IMR-90 (cell line): ENCODE results near the gene ZNF714. TPM values are rescaled to one million over a fixed set of nuclear protein-coding genes. Genes with fewer than 3 reads are reported as not detected.

Experiments
- ATAC-seq: fragments of 200-7000 bp; cut with Tn5 transposase; 2 replicates; pipeline ENCODE4 v1.9.1; 2020; ENCODE audit warnings: low read depth, mild to moderate bottlenecking, moderate library complexity
- BruUV-seq: library from RNA; stranded (reverse); fragments of 400-500 nt; replicated peaks from 2 replicates; lab custom pipeline; 2021; lab: Mats Ljungman, UMichigan
- CTCF ChIA-PET: fragments of 300-600 bp; formaldehyde crosslinking; extraction: SDS; loops from one replicate; lab custom pipeline; 2021; ENCODE audit warnings: antibody characterized with exemption; lab: Yijun Ruan, JAX
- POLR2A ChIA-PET: fragments of 300-600 bp; sonication (Branson Sonifier 250); formaldehyde crosslinking; loops from one replicate; lab custom pipeline; 2022; ENCODE audit warnings: antibody characterized with exemption; ENCODE audit not compliant: unreplicated experiment; lab: Charles Lee
- DNase-seq: peaks from one replicate; pipeline ENCODE4 v3.0.0; 2013
- H2AFZ ChIP-seq: replicated peaks from 2 replicates; pipeline ENCODE3; 2013; ENCODE audit warnings: low read length, mild to moderate bottlenecking; ENCODE audit not compliant: poor library complexity
- H2AK5ac ChIP-seq: 2 replicates; pipeline ENCODE4 v1.6.1; 2013; ENCODE audit warnings: low read depth, low read length, inconsistent platforms
- H2AK9ac ChIP-seq: replicated peaks from 2 replicates; pipeline ENCODE3; 2013; ENCODE audit warnings: mild to moderate bottlenecking, low read depth, low read length, moderate library complexity; ENCODE audit not compliant: poor library complexity
- H2BK120ac ChIP-seq: 2 replicates; pipeline ENCODE4 v1.6.1; 2013; ENCODE audit warnings: low read depth, low read length, inconsistent platforms
- H2BK15ac ChIP-seq: 3 replicates; pipeline ENCODE4 v1.6.1; 2013; ENCODE audit warnings: low read depth, low read length, inconsistent platforms
- H2BK20ac ChIP-seq: 2 replicates; pipeline ENCODE4 v1.6.1; 2013; ENCODE audit warnings: low read depth, mild to moderate bottlenecking, inconsistent platforms, low read length, moderate library complexity
- H2BK5ac ChIP-seq: 2 replicates; pipeline ENCODE4 v1.6.1; 2013; ENCODE audit warnings: mild to moderate bottlenecking, low read depth, low read length, inconsistent platforms; ENCODE audit not compliant: poor library complexity, severe bottlenecking
- H3K14ac ChIP-seq: replicated peaks from 2 replicates; pipeline ENCODE4 v1.6.1; 2013; ENCODE audit warnings: low read depth, low read length, inconsistent platforms
- H3K18ac ChIP-seq: 2 replicates; pipeline ENCODE4 v1.6.1; 2013; ENCODE audit warnings: low read depth, low read length, control low read depth
- H3K23ac ChIP-seq: 2 replicates; pipeline ENCODE4 v1.6.1; 2013; ENCODE audit warnings: low read depth, low read length, inconsistent platforms
- H3K27ac ChIP-seq: 2 replicates; pipeline ENCODE4 v1.5.1; 2013; ENCODE audit warnings: mild to moderate bottlenecking, control low read depth, low read length; ENCODE audit not compliant: insufficient read depth
- H3K27me3 ChIP-seq: 2 replicates; pipeline ENCODE4 v1.6.1; 2013; ENCODE audit warnings: low read length; ENCODE audit not compliant: control insufficient read depth, insufficient read depth
- H3K36me3 ChIP-seq: 2 replicates; pipeline ENCODE4 v1.6.1; 2013; ENCODE audit warnings: low read length, mixed read lengths; ENCODE audit not compliant: control insufficient read depth, insufficient read depth
- H3K4ac ChIP-seq: 2 replicates; pipeline ENCODE4 v1.6.1; 2013; ENCODE audit warnings: low read depth, low read length, inconsistent platforms
- H3K4me1 ChIP-seq: 2 replicates; pipeline ENCODE4 v1.6.1; 2013; ENCODE audit warnings: low read length, mixed read lengths; ENCODE audit not compliant: control insufficient read depth, insufficient read depth
- H3K4me2 ChIP-seq: 2 replicates; pipeline ENCODE4 v1.6.1; 2013; ENCODE audit warnings: low read depth, mild to moderate bottlenecking, control low read depth, low read length, moderate library complexity
- H3K4me3 ChIP-seq: 2 replicates; pipeline ENCODE4 v1.5.1; 2013; ENCODE audit warnings: low read depth, mild to moderate bottlenecking, control low read depth, low read length, moderate library complexity; ENCODE audit not compliant: insufficient read depth
- H3K56ac ChIP-seq: 2 replicates; pipeline ENCODE4 v1.6.1; 2013; ENCODE audit warnings: low read length, inconsistent platforms; ENCODE audit not compliant: insufficient read depth; ENCODE audit errors: extremely low read depth
- H3K79me1 ChIP-seq, 2 experiments: 2 replicates each; pipeline ENCODE4 v1.6.1; 2013; ENCODE audit warnings: low read length in 2 of 2, inconsistent platforms in 1 of 2, low read depth in 1 of 2
- H3K9ac ChIP-seq: 2 replicates; pipeline ENCODE4 v1.6.1; 2013; ENCODE audit warnings: low read depth, low read length, control low read depth
- H3K9me1 ChIP-seq: 2 replicates; pipeline ENCODE4 v1.6.1; 2013; ENCODE audit warnings: low read length, inconsistent platforms; ENCODE audit not compliant: insufficient read depth
- H3K9me3 ChIP-seq: 2 replicates; pipeline ENCODE4 v1.6.1; 2013; ENCODE audit warnings: low read length; ENCODE audit not compliant: control insufficient read depth, insufficient read depth
- H4K20me1 ChIP-seq: 2 replicates; pipeline ENCODE4 v1.6.1; 2013; ENCODE audit warnings: low read length, inconsistent platforms; ENCODE audit not compliant: insufficient read depth
- H4K5ac ChIP-seq: 2 replicates; pipeline ENCODE4 v1.6.1; 2013; ENCODE audit warnings: mild to moderate bottlenecking, low read depth, low read length, control low read depth
- H4K8ac ChIP-seq, 2 experiments: 2 replicates each; pipeline ENCODE4 v1.6.1; 2013; ENCODE audit warnings: low read depth in 2 of 2, low read length in 2 of 2, control low read depth in 1 of 2, inconsistent platforms in 1 of 2
- H4K91ac ChIP-seq: 2 replicates; pipeline ENCODE4 v1.6.1; 2013; ENCODE audit warnings: low read depth, low read length, inconsistent platforms; ENCODE audit not compliant: insufficient read depth
- BHLHE40 ChIP-seq: fragments of 150-350 bp; IDR thresholded peaks from 2 replicates; pipeline ENCODE4 v1.6.1; 2016; ENCODE audit warnings: mild to moderate bottlenecking, low read depth, low read length
- FOS ChIP-seq: fragments of 150-350 bp; IDR thresholded peaks from 2 replicates; pipeline ENCODE4 v1.6.1; 2016; ENCODE audit warnings: low read depth, low read length
- POLR2A ChIP-seq: IDR thresholded peaks from 2 replicates; pipeline ENCODE4 v1.6.1; 2012; ENCODE audit warnings: mild to moderate bottlenecking, low read depth, low read length
- SMC3 ChIP-seq: fragments of 150-350 bp; IDR thresholded peaks from 2 replicates; pipeline ENCODE4 v1.6.1; 2016; ENCODE audit warnings: low read depth, mild to moderate bottlenecking, antibody characterized with exemption, low read length, moderate library complexity
- USF2 ChIP-seq: fragments of 150-350 bp; IDR thresholded peaks from 2 replicates; pipeline ENCODE4 v1.6.1; 2017; ENCODE audit warnings: mild to moderate bottlenecking, antibody characterized with exemption, low read length, low read depth
- dilution Hi-C: fragments of 300-500 bp; cut with HindIII; formaldehyde crosslinking; loops from one replicate; pipeline ENCODE4 v1.14.3; 2018; ENCODE audit warnings: low sequenced_read_pairs; ENCODE audit not compliant: unreplicated experiment
- in situ Hi-C: fragments of 300-500 bp; cut with MboI; formaldehyde crosslinking; loops from 3 replicates; pipeline ENCODE4 v1.14.3; 2019; ENCODE audit warnings: low sequenced_read_pairs, inconsistent platforms, mixed read lengths
- intact Hi-C: fragments of 100-400 bp; cut with micrococcal nuclease; formaldehyde crosslinking; loops from 2 replicates; pipeline ENCODE4 v1.10.0; 2022
- polyA plus RNA-seq, 3 experiments: library from polyadenylated mRNA; depleted of rRNA; stranded (reverse); fragments of >200 nt; gene quantifications; 2 replicates each; pipeline ENCODE4 v1.2.3, GENCODE V29; 2012; ENCODE audit warnings: low replicate concordance in 1 of 3
- total RNA-seq: library from RNA; depleted of rRNA; stranded (reverse); fragments of >200 nt; gene quantifications from 2 replicates; pipeline ENCODE4 v1.2.3, GENCODE V29; 2012

Gene ZNF714
- total and polyA plus RNA-seq, 2 of the 4 experiments (the other 2 are of a cell fraction), result 7.2 to 14.3 TPM

- peak; percentile 79 for ATAC-seq
- Histone ChIP-seq H3K23ac (no peak overlapping the region), H4K20me1 (no peaks in the 10 kb centered on the region), H2BK120ac (no peak overlapping the region), H3K4me3 (no peak overlapping the region), H3K18ac (no peak overlapping the region), H3K79me1 (peaks cover 6 to 16% of the 10 kb centered on the region in 2 experiments; a peak in 2 of 4 replicates), H3K36me3 (peaks cover 6% of the 10 kb centered on the region; the same call in 1 of the 2 replicates), H4K8ac (no peak overlapping the region), H2BK5ac (no peak overlapping the region), H2AK9ac (no peak overlapping the region), H3K56ac (no peak overlapping the region), H2AFZ (no peak overlapping the region), H3K4me2 (no peak overlapping the region), H3K9me3 (0 out of 2 replicates have a peak, but pooled peaks cover 2% of the 10 kb centered on the region), H2AK5ac (no peak overlapping the region), H3K4me1 (no peaks in the 10 kb centered on the region), H4K5ac (no peak overlapping the region), H2BK15ac (no peak overlapping the region), H3K4ac (no peak overlapping the region), H3K9me1 (no peaks in the 10 kb centered on the region), H3K9ac (no peak overlapping the region), H4K91ac (no peak overlapping the region), H3K14ac (no peak overlapping the region), H3K27me3 (no peaks in the 10 kb centered on the region), H3K27ac (no peak overlapping the region), H2BK20ac (no peak overlapping the region)
- ChIA-PET CTCF (no interaction called here), POLR2A (no interaction called here)
- dilution Hi-C loops, result no loop called here
- in situ Hi-C loops, result no loop called here
- TF ChIP-seq FOS, result peak; percentile 20; the same call in 1 of the 2 replicates
- no peak for TF ChIP-seq SMC3
- no peak for TF ChIP-seq USF2
- TF ChIP-seq BHLHE40, result no peak
- TF ChIP-seq POLR2A, result no peak
- intact Hi-C loops, result no loop called here
- BruUV-seq, result no TSS peak
- peak; percentile 60 for DNase-seq
Measured at GRCh38 chr19:21109116-21109515, 27.1 kb downstream of the ZNF714 start.
